ENCODE results near the gene HIPK3. TPM values are rescaled to one million over a fixed set of nuclear protein-coding genes. Genes with fewer than 3 reads are reported as not detected.
A peak's percentile ranks its signal among the peaks of the same experiment; 100 is the strongest.

The HIPK3 gene
- total RNA-seq, 1 donor from 2014 or later, result 83.0 TPM

- Mint-ChIP-seq H3K9me3 (ENCODE audit: low read depth) (no peaks in the 10 kb centered on the region), H3K4me1 (ENCODE audit: low read depth) (peaks cover 53% of the 10 kb centered on the region), H3K27ac (ENCODE audit: unreplicated experiment) (peak overlapping the region; percentile 62), H3K4me3 (ENCODE audit: unreplicated experiment) (no peak overlapping the region), H3K36me3 (ENCODE audit: low read depth) (no peaks in the 10 kb centered on the region), H3K27me3 (ENCODE audit: low read depth) (no peaks in the 10 kb centered on the region)
- no peak for TF ChIP-seq CTCF (IDR thresholded peaks at IDR 0.05)
- no peak for DNase-seq (ENCODE audit: low spot score)
These were observed 9.4 kb downstream of the HIPK3 start for GRCh38 chr11:33266393-33267215.

GRCh38 chr11:33268945-33269540 is 11.9 kb downstream of the HIPK3 start:
- DNase-seq (ENCODE audit: low spot score), result no peak
- no peaks in the 10 kb centered on the region for H3K27me3 Mint-ChIP-seq (ENCODE audit: low read depth)
- H3K27ac Mint-ChIP-seq (ENCODE audit: unreplicated experiment), result peak overlapping the region; percentile 92
- H3K4me3 Mint-ChIP-seq (ENCODE audit: unreplicated experiment), result no peak overlapping the region
- no peak for TF ChIP-seq CTCF (IDR thresholded peaks at IDR 0.05)
- H3K4me1 Mint-ChIP-seq (ENCODE audit: low read depth), result peaks cover 47% of the 10 kb centered on the region
- H3K9me3 Mint-ChIP-seq (ENCODE audit: low read depth), result no peaks in the 10 kb centered on the region
- H3K36me3 Mint-ChIP-seq (ENCODE audit: low read depth), result no peaks in the 10 kb centered on the region

GRCh38 chr11:33269822-33270221 is 12.6 kb downstream of the HIPK3 start:
- no peak for TF ChIP-seq CTCF (IDR thresholded peaks at IDR 0.05)
- H3K9me3 Mint-ChIP-seq (ENCODE audit: low read depth), result no peaks in the 10 kb centered on the region
- H3K27ac Mint-ChIP-seq (ENCODE audit: unreplicated experiment), result peak overlapping the region; percentile 92
- H3K4me3 Mint-ChIP-seq (ENCODE audit: unreplicated experiment), result no peak overlapping the region
- H3K27me3 Mint-ChIP-seq (ENCODE audit: low read depth), result no peaks in the 10 kb centered on the region
- DNase-seq (ENCODE audit: low spot score), result no peak
- H3K4me1 Mint-ChIP-seq (ENCODE audit: low read depth), result peaks cover 50% of the 10 kb centered on the region
- no peaks in the 10 kb centered on the region for H3K36me3 Mint-ChIP-seq (ENCODE audit: low read depth)

GRCh38 chr11:33271059-33271458 is 13.9 kb downstream of the HIPK3 start:
- no peak for DNase-seq (ENCODE audit: low spot score)
- no peaks in the 10 kb centered on the region for H3K9me3 Mint-ChIP-seq (ENCODE audit: low read depth)
- H3K4me3 Mint-ChIP-seq (ENCODE audit: unreplicated experiment), result no peak overlapping the region
- H3K27me3 Mint-ChIP-seq (ENCODE audit: low read depth), result no peaks in the 10 kb centered on the region
- no peaks in the 10 kb centered on the region for H3K36me3 Mint-ChIP-seq (ENCODE audit: low read depth)
- no peak for TF ChIP-seq CTCF (IDR thresholded peaks at IDR 0.05)
- no peak overlapping the region for H3K27ac Mint-ChIP-seq (ENCODE audit: unreplicated experiment)
- H3K4me1 Mint-ChIP-seq (ENCODE audit: low read depth), result peaks cover 56% of the 10 kb centered on the region

- TF ChIP-seq CTCF (IDR thresholded peaks at IDR 0.05), result no peak
- DNase-seq (ENCODE audit: low spot score), result no peak
- H3K9me3 Mint-ChIP-seq (ENCODE audit: low read depth), result no peaks in the 10 kb centered on the region
- peak overlapping the region; percentile 81 for H3K27ac Mint-ChIP-seq (ENCODE audit: unreplicated experiment)
- H3K27me3 Mint-ChIP-seq (ENCODE audit: low read depth), result no peaks in the 10 kb centered on the region
- H3K4me1 Mint-ChIP-seq (ENCODE audit: low read depth), result peaks cover 52% of the 10 kb centered on the region
- no peaks in the 10 kb centered on the region for H3K36me3 Mint-ChIP-seq (ENCODE audit: low read depth)
- H3K4me3 Mint-ChIP-seq (ENCODE audit: unreplicated experiment), result no peak overlapping the region
These were observed 15.3 kb downstream of the HIPK3 start for GRCh38 chr11:33272338-33273107.
